CD14-positive monocyte (primary cell): Measurements from ENCODE around the gene FOXE1. TPM values are rescaled to one million over a fixed set of nuclear protein-coding genes. Genes with fewer than 3 reads are reported as not detected.

Source experiments
- DNase-seq, 3 donors: peaks; one replicate each; pipeline ENCODE4 v3.0.0-alpha.2; 2011 to 2022
- H2AFZ ChIP-seq: 2 replicates; pipeline ENCODE4 v1.6.0; 2012; ENCODE audit warnings: mild to moderate bottlenecking, low read depth, low read length, inconsistent platforms; ENCODE audit not compliant: insufficient read depth, poor library complexity, severe bottlenecking
- H3K27ac ChIP-seq, 2 donors: 1 replicate in 1 of 2; 2 replicates in 1 of 2; pipeline ENCODE4 v1.5.1; 2012 to 2013; ENCODE audit warnings: low read length in 2 of 2, control low read depth in 1 of 2, inconsistent platforms in 1 of 2, low read depth in 1 of 2, mild to moderate bottlenecking in 1 of 2
- H3K27me3 ChIP-seq, 2 donors: one replicate each; pipeline versions ENCODE4 v1.6.0 to v1.6.1; 2011 to 2013; ENCODE audit warnings: low read length in 2 of 2; ENCODE audit not compliant: control insufficient read depth in 2 of 2, insufficient read depth in 2 of 2
- H3K36me3 ChIP-seq, 2 donors: replicated peaks in 1 of 2; 1 replicate in 1 of 2; 2 replicates in 1 of 2; pipeline versions ENCODE4 v1.5.1 to v1.6.1; 2012 to 2013; ENCODE audit warnings: low read length in 2 of 2, control low read depth in 1 of 2, inconsistent platforms in 1 of 2, mild to moderate bottlenecking in 1 of 2; ENCODE audit not compliant: insufficient read depth in 2 of 2, control insufficient read depth in 1 of 2
- H3K4me1 ChIP-seq, 2 donors: 1 replicate in 1 of 2; 2 replicates in 1 of 2; pipeline versions ENCODE4 v1.5.1 to v1.6.1; 2012 to 2013; ENCODE audit warnings: low read length in 2 of 2, control low read depth in 1 of 2, inconsistent platforms in 1 of 2, mild to moderate bottlenecking in 1 of 2, moderate library complexity in 1 of 2; ENCODE audit not compliant: insufficient read depth in 2 of 2, control insufficient read depth in 1 of 2
- H3K4me2 ChIP-seq: replicated peaks from 2 replicates; pipeline ENCODE3; 2012; ENCODE audit warnings: low read length, moderate library complexity, mild to moderate bottlenecking; ENCODE audit not compliant: poor library complexity, severe bottlenecking; ENCODE audit errors: extremely low read depth
- H3K4me3 ChIP-seq, 3 experiments: fragments of 200-600 bp in 1 of 3; sonication (generic) in 1 of 3; replicated peaks in 1 of 3; 1 replicate in 2 of 3; 2 replicates in 1 of 3; pipeline ENCODE4 v1.5.1; 2011 to 2013; ENCODE audit warnings: low read length in 3 of 3, mild to moderate bottlenecking in 3 of 3, control low read depth in 2 of 3, low read depth in 2 of 3, inconsistent platforms in 1 of 3, moderate library complexity in 1 of 3
- H3K79me2 ChIP-seq: 2 replicates; pipeline ENCODE4 v1.6.0; 2012; ENCODE audit warnings: mild to moderate bottlenecking, control low read depth, inconsistent platforms, low read length, moderate library complexity; ENCODE audit not compliant: insufficient read depth
- H3K9ac ChIP-seq: 2 replicates; pipeline ENCODE4 v1.6.0; 2017; ENCODE audit warnings: low read length, mild to moderate bottlenecking; ENCODE audit not compliant: insufficient read depth, poor library complexity, severe bottlenecking
- H3K9me3 ChIP-seq, 2 donors: replicated peaks in 1 of 2; 1 replicate in 1 of 2; 2 replicates in 1 of 2; pipeline versions ENCODE4 v1.5.1 to v1.6.1; 2012 to 2013; ENCODE audit warnings: low read length in 2 of 2, control low read depth in 1 of 2; ENCODE audit not compliant: control insufficient read depth in 1 of 2, insufficient read depth in 1 of 2
- H4K20me1 ChIP-seq: 2 replicates; pipeline ENCODE4 v1.6.0; 2012; ENCODE audit warnings: mild to moderate bottlenecking, low read length, control low read depth, moderate library complexity; ENCODE audit not compliant: insufficient read depth
- H3K27ac Mint-ChIP-seq, 7 donors: one replicate each; pipeline ENCODE4 v1.8.0; 2020; ENCODE audit warnings: mild to moderate bottlenecking in 7 of 7, mixed read lengths in 7 of 7, moderate library complexity in 6 of 7, inconsistent platforms in 2 of 7
- H3K27me3 Mint-ChIP-seq, 3 donors: one replicate each; pipeline ENCODE4 v1.8.0; 2021 to 2022; ENCODE audit warnings: low read depth in 3 of 3, mild to moderate bottlenecking in 3 of 3, mixed read lengths in 3 of 3, moderate library complexity in 3 of 3, inconsistent platforms in 1 of 3
- H3K36me3 Mint-ChIP-seq, 2 donors: one replicate each; pipeline ENCODE4 v1.8.0; 2020; ENCODE audit warnings: mixed read lengths in 2 of 2, inconsistent platforms in 1 of 2, mild to moderate bottlenecking in 1 of 2
- H3K4me1 Mint-ChIP-seq: one replicate; pipeline ENCODE4 v1.8.0; 2020; ENCODE audit warnings: mild to moderate bottlenecking, mixed read lengths
- H3K4me3 Mint-ChIP-seq, 2 donors: one replicate each; pipeline ENCODE4 v1.8.0; 2020; ENCODE audit warnings: mild to moderate bottlenecking in 2 of 2, mixed read lengths in 2 of 2, moderate library complexity in 1 of 2
- H3K9me3 Mint-ChIP-seq, 7 donors: one replicate each; pipeline ENCODE4 v1.8.0; 2020 to 2022; ENCODE audit warnings: mixed read lengths in 7 of 7, mild to moderate bottlenecking in 6 of 7, moderate library complexity in 6 of 7, inconsistent platforms in 2 of 7
- CTCF ChIP-seq: fragments of 200-600 bp; IDR thresholded peaks from one replicate; pipeline ENCODE4 v1.8.0; 2022; ENCODE audit warnings: antibody characterized with exemption, mild to moderate bottlenecking
- WGBS: methylation state at CpG from one replicate; pipeline ENCODE4 v1.1.5; 2013; ENCODE audit warnings: missing lambda C conversion rate; ENCODE audit not compliant: insufficient coverage; 5-methylcytosine and 5-hydroxymethylcytosine counted together
- intact Hi-C, 2 donors: fragments of 100-400 bp; cut with micrococcal nuclease; formaldehyde crosslinking; loops; one replicate each; pipeline versions ENCODE4 v1.15.0 to v1.15.1; 2023
- polyA plus RNA-seq, 3 donors: library from polyadenylated mRNA; depleted of rRNA in 1 of 3; unstranded in 2 of 3; stranded (reverse) in 1 of 3; fragments of 300-500 nt in 2 of 3; fragments of >200 nt in 1 of 3; fragmentation: Illumina TruSeq in 2 of 3; gene quantifications; 1 replicate in 2 of 3; 2 replicates in 1 of 3; pipeline ENCODE4 v1.2.3, GENCODE V29; 2012 to 2021

FOXE1 gene
- polyA plus RNA-seq, 3 donors, result 0.01 TPM; not detected in 2

DNA sequence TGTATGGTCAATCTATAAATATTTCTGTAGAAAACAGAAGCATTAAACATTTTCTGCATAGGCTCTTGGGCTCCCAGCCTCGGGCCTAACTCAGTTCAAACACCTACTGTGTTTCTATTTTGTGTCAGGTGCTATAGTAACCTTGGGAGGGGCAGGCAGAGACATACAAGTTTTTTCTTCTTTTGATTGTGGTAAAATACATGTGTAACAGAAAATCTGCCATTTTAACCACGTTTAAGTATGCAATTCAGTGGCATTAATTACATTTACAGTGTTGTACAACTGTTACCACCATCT lies 40.8 kb upstream of the FOXE1 start:
- peaks cover 8 to 10% of the 10 kb centered on the region in 2 donors for H3K27me3 ChIP-seq
- no peak overlapping the region for H3K4me2 ChIP-seq
- H3K27me3 Mint-ChIP-seq, result peaks cover 5 to 37% (median 23%) of the 10 kb centered on the region in 3 donors
- H4K20me1 ChIP-seq, result no peaks in the 10 kb centered on the region
- H3K9me3 ChIP-seq, result peaks cover 4 to 10% of the 10 kb centered on the region in 2 donors
- H3K4me3 Mint-ChIP-seq, result no peak overlapping the region
- H3K4me1 ChIP-seq, result no peaks in the 10 kb centered on the region
- no peak overlapping the region for H3K27ac ChIP-seq
- peaks cover 0 to 10% (median 7%) of the 10 kb centered on the region in 7 donors for H3K9me3 Mint-ChIP-seq
- H3K79me2 ChIP-seq, result no peaks in the 10 kb centered on the region
- intact Hi-C loops, result no loop called here
- WGBS, result 80% methylated on average over 1 of the region's 2 CpGs
- H3K4me1 Mint-ChIP-seq, result no peaks in the 10 kb centered on the region
- TF ChIP-seq CTCF, result no peak
- H3K36me3 ChIP-seq, result no peaks in the 10 kb centered on the region
- H3K4me3 ChIP-seq, result no peak overlapping the region
- DNase-seq, result no peak
- no peak overlapping the region for H3K27ac Mint-ChIP-seq
- no peak overlapping the region for H3K9ac ChIP-seq
- no peak overlapping the region for H2AFZ ChIP-seq
- H3K36me3 Mint-ChIP-seq, result no peaks in the 10 kb centered on the region

DNA sequence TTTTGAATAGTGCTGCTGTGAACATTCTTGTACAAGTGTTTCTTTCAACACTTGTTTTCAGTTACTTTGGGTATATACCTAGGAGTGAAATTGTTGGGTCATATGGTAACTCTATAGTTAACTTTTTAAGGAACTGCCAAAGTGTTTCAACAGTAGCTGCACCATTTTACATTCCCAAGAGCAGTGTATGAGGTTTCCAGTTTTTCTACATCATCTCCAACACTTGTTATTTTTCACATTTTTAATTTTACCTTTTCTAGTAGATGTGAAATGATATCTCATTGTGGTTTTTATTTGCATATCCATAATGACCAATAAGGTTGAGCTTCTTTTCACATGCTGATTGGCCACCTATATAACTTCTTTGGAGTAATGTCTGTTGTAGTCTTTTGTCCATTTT lies 40.0 kb upstream of the FOXE1 start:
- peaks cover 8 to 35% (median 23%) of the 10 kb centered on the region in 3 donors for H3K27me3 Mint-ChIP-seq
- DNase-seq, result no peak
- no peak overlapping the region for H3K27ac ChIP-seq

More for the DNA sequence above, 40.0 kb upstream of the FOXE1 start:
- intact Hi-C loops, result no loop called here
- Histone ChIP-seq H3K4me1 (no peaks in the 10 kb centered on the region), H3K79me2 (no peaks in the 10 kb centered on the region), H3K27me3 (peaks cover 6 to 8% of the 10 kb centered on the region in 2 donors), H2AFZ (no peak overlapping the region), H4K20me1 (no peaks in the 10 kb centered on the region), H3K4me3 (no peak overlapping the region), H3K9ac (no peak overlapping the region), H3K4me2 (no peak overlapping the region), H3K36me3 (no peaks in the 10 kb centered on the region), H3K9me3 (peaks cover 4 to 10% of the 10 kb centered on the region in 2 donors)
- Mint-ChIP-seq H3K4me3 (no peak overlapping the region), H3K9me3 (peaks cover 0 to 10% (median 7%) of the 10 kb centered on the region in 7 donors), H3K27ac (no peak overlapping the region), H3K4me1 (no peaks in the 10 kb centered on the region), H3K36me3 (no peaks in the 10 kb centered on the region)
- no peak for TF ChIP-seq CTCF
